DOHH2 (cell line): Measurements from ENCODE around the gene GLI3.

Experiments
- H3F3A ChIP-seq: fragments of 200-600 bp; sonication (generic), shearing (Covaris generic); 2 replicates; pipeline ENCODE4 v1.6.0; 2016; ENCODE audit warnings: antibody characterized with exemption, mild to moderate bottlenecking; ENCODE audit not compliant: control insufficient read depth, insufficient read depth
- H3K27ac ChIP-seq: fragments of 200-600 bp; sonication (generic); 2 replicates; pipeline ENCODE4 v1.5.1; 2014; ENCODE audit warnings: low read depth, mild to moderate bottlenecking, low read length, moderate library complexity
- H3K27me3 ChIP-seq: fragments of 200-600 bp; sonication (generic); 2 replicates; pipeline ENCODE4 v1.6.1; 2014; ENCODE audit warnings: mild to moderate bottlenecking, low read length, mixed read lengths; ENCODE audit not compliant: control insufficient read depth
- H3K36me3 ChIP-seq: fragments of 200-600 bp; sonication (generic); 2 replicates; pipeline ENCODE4 v1.6.1; 2014; ENCODE audit warnings: mild to moderate bottlenecking, low read length, moderate library complexity, mixed read lengths; ENCODE audit not compliant: control insufficient read depth
- H3K4me1 ChIP-seq: fragments of 200-600 bp; sonication (generic); 2 replicates; pipeline ENCODE4 v1.6.1; 2014; ENCODE audit warnings: mild to moderate bottlenecking, low read length, mixed read lengths; ENCODE audit not compliant: control insufficient read depth
- H3K4me2 ChIP-seq: fragments of 200-600 bp; sonication (generic); 2 replicates; pipeline ENCODE4 v1.6.0; 2014; ENCODE audit warnings: mild to moderate bottlenecking, low read length, moderate library complexity
- H3K4me3 ChIP-seq: fragments of 200-600 bp; sonication (generic); 2 replicates; pipeline ENCODE4 v1.5.1; 2014; ENCODE audit warnings: mild to moderate bottlenecking, low read length, mixed read lengths
- H3K79me2 ChIP-seq: fragments of 200-600 bp; sonication (generic); 2 replicates; pipeline ENCODE4 v1.6.1; 2014; ENCODE audit warnings: mild to moderate bottlenecking, low read length, mixed read lengths; ENCODE audit not compliant: control insufficient read depth
- H3K9me2 ChIP-seq: fragments of 200-600 bp; sonication (generic); replicated peaks from 2 replicates; pipeline ENCODE4 v1.6.1; 2014; ENCODE audit warnings: mild to moderate bottlenecking, low read length, mixed read lengths; ENCODE audit not compliant: control insufficient read depth
- H3K9me3 ChIP-seq: fragments of 200-600 bp; sonication (generic); 2 replicates; pipeline ENCODE4 v1.6.1; 2014; ENCODE audit warnings: antibody characterized with exemption, low read length, mixed read lengths; ENCODE audit not compliant: control insufficient read depth, insufficient read depth
- H4K20me1 ChIP-seq: fragments of 200-600 bp; sonication (generic); 2 replicates; pipeline ENCODE4 v1.6.0; 2014; ENCODE audit warnings: low read depth, mild to moderate bottlenecking, antibody characterized with exemption, low read length, moderate library complexity; ENCODE audit not compliant: control insufficient read depth, insufficient read depth
- EZH2phosphoT487 ChIP-seq: fragments of 200-600 bp; sonication (generic); IDR thresholded peaks from 2 replicates; pipeline ENCODE4 v1.6.1; 2017; ENCODE audit warnings: borderline replicate concordance, mild to moderate bottlenecking, antibody characterized with exemption, low read length, moderate library complexity, mixed read lengths
- TF ChIP-seq, protein P1 (sequence below): fragments of 200-600 bp; sonication (generic); IDR thresholded peaks from one replicate; pipeline ENCODE4 v1.5.1; 2014; ENCODE audit warnings: antibody characterized with exemption, mild to moderate bottlenecking, low read depth, low read length; ENCODE audit not compliant: poor library complexity, severe bottlenecking

GLI3 gene

DNA sequence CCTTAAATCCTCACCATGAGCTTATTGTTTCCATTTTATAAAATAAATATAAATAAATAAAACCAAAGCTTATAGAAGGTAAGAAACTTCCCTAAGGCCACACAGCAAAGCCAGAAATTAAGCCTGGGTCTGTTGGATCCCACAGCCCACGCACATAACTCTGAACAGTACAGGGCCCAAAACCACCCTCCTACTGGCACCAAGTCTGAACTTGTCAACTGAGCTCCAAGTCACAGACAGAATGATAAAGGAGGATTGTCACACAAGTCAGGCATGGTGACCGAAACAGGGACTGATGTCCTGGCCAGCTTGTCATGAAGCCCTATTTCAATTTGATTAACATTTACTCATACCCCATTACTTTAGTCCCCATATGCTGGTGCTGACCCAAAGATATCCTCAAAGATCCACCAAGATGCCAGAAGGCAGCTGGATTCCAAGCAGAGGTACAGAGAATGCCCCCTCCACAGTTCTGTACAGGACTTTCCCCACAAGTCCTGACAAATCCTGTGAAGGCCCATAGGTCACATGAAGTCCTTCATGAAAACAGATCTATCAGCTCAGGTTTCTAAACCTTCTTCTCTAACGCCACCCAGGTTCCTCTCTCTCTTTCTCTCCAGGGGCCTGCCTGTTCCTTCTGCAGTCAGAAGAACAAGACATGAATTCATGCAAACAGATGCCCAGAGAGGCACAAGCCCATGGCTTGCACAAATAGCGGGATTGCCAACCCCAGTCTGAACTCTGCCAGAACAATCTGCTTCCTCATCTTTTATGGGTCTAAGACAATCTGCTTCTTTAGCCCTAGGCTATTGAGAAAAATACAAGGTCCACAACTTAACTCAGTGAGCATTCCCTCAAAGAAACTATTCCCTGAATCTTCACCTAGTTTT is 60.9 kb downstream of the GLI3 start:
- no peaks in the 10 kb centered on the region for H3F3A ChIP-seq
- peaks cover 4% of the 10 kb centered on the region; the same call in 1 of the 2 replicates for H3K9me3 ChIP-seq

DNA sequence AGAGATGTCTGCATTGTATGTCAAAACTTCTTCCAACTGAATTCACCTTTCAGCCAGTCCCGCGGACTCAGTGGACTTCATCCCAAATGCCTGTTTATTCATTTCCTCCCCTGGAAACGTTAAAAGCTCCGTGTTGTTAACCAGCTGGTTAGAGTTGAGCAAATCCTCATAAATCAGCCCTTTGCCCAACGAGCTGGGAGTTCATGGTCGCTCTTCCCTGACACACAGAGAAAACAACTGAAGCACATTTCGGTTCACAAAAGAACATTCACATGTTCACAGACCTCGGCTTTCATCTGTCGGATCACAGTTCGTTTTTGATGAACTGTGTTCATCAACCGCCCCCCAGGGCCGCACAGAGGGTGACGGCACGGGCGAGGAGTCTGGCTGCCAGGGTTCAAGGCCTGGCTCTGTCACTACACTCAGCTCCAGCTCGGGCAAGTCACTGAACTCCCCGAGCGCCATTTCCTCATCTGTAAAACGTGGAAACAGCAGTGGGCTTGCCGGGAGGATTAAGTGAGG is 62.6 kb downstream of the GLI3 start:
- Histone ChIP-seq H3K9me2 (no peaks in the 10 kb centered on the region), H3K36me3 (no peaks in the 10 kb centered on the region), H3F3A (no peaks in the 10 kb centered on the region), H3K4me1 (no peaks in the 10 kb centered on the region), H3K27me3 (no peaks in the 10 kb centered on the region), H3K27ac (no peak overlapping the region), H3K4me2 (no peak overlapping the region), H3K9me3 (peaks cover 4% of the 10 kb centered on the region; the same call in 1 of the 2 replicates), H3K79me2 (no peaks in the 10 kb centered on the region), H3K4me3 (no peak overlapping the region), H4K20me1 (no peaks in the 10 kb centered on the region)
- no peak for TF ChIP-seq EZH2phosphoT487
- TF ChIP-seq, protein P1, sequence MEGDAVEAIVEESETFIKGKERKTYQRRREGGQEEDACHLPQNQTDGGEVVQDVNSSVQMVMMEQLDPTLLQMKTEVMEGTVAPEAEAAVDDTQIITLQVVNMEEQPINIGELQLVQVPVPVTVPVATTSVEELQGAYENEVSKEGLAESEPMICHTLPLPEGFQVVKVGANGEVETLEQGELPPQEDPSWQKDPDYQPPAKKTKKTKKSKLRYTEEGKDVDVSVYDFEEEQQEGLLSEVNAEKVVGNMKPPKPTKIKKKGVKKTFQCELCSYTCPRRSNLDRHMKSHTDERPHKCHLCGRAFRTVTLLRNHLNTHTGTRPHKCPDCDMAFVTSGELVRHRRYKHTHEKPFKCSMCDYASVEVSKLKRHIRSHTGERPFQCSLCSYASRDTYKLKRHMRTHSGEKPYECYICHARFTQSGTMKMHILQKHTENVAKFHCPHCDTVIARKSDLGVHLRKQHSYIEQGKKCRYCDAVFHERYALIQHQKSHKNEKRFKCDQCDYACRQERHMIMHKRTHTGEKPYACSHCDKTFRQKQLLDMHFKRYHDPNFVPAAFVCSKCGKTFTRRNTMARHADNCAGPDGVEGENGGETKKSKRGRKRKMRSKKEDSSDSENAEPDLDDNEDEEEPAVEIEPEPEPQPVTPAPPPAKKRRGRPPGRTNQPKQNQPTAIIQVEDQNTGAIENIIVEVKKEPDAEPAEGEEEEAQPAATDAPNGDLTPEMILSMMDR = no peak

More for the DNA sequence above, 60.9 kb downstream of the GLI3 start:
- H4K20me1 ChIP-seq = no peaks in the 10 kb centered on the region
- no peaks in the 10 kb centered on the region for H3K79me2 ChIP-seq
- H3K27ac ChIP-seq = no peak overlapping the region
- H3K9me2 ChIP-seq = no peaks in the 10 kb centered on the region
- H3K36me3 ChIP-seq = no peaks in the 10 kb centered on the region
- H3K4me1 ChIP-seq = no peaks in the 10 kb centered on the region
- no peaks in the 10 kb centered on the region for H3K27me3 ChIP-seq
- TF ChIP-seq, protein P1 = no peak
- TF ChIP-seq EZH2phosphoT487 = no peak
- no peak overlapping the region for H3K4me3 ChIP-seq
- H3K4me2 ChIP-seq = no peak overlapping the region

DNA sequence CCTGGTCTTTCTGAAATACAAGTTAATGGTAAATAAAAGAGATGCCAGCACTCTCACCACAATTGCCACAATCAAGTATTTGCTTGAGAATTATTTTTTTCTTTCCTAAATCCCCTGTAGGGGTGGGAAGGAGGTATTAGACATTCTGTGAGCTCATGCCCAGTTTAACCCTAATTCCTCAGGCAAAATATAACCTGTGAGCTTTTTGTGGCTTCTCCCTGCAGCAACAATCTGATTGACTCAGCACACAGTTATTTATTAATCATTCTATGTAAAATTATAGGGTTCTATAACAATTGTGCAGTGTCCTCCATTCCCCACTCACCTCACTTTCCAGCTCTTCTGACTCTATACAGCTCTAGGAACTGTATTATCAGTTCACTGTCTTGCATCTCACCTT is 66.3 kb downstream of the GLI3 start:
- H3K36me3 ChIP-seq = no peaks in the 10 kb centered on the region

More for the DNA sequence above, 66.3 kb downstream of the GLI3 start:
- no peak overlapping the region for H3K27ac ChIP-seq
- TF ChIP-seq, protein P1 = no peak
- TF ChIP-seq EZH2phosphoT487 = no peak
- H3K9me2 ChIP-seq = no peaks in the 10 kb centered on the region
- H3K27me3 ChIP-seq = no peaks in the 10 kb centered on the region
- peaks cover 4% of the 10 kb centered on the region; the same call in 1 of the 2 replicates for H3K9me3 ChIP-seq
- no peaks in the 10 kb centered on the region for H3F3A ChIP-seq
- H3K4me3 ChIP-seq = no peak overlapping the region
- no peak overlapping the region for H3K4me2 ChIP-seq
- no peaks in the 10 kb centered on the region for H3K79me2 ChIP-seq
- H4K20me1 ChIP-seq = no peaks in the 10 kb centered on the region
- H3K4me1 ChIP-seq = no peaks in the 10 kb centered on the region
